Measurements from ENCODE around the gene PMF1. TPM values are rescaled to one million over a fixed set of nuclear protein-coding genes. Genes with fewer than 3 reads are reported as not detected.

PMF1 gene
- total and polyA plus RNA-seq, 4 donors: 24.7 to 63.5 (median 36.9) TPM

DNA sequence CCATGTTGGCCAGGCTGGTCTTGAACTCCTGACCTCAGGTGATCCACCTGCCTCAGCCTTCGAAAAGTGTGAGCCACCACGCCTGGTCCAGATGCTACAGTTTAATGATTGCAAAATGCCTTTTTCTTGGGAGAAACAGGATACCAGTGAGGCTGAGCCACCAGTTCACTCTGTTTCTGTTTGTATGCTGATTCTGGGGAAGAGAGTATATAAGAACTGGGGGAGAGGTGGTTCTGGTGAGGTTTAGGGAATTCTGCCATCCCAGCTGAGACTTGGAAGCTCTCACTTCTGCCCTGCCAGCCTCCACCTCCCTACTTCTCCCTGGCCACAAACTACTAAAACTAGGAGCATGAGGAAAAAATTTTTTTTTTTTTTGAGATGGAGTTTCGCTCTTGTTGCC is 8.1 kb upstream of the PMF1 start:
- Histone ChIP-seq H3K4me3 (ENCODE audit: low read depth in 1 of 3, low read length in 3 of 3) (no peak overlapping the region), H3K9me3 (ENCODE audit: control insufficient read depth in 4 of 4, low read length in 3 of 4) (no peaks in the 10 kb centered on the region), H3K36me3 (ENCODE audit: control insufficient read depth in 4 of 4, insufficient read depth in 3 of 4, low read depth in 1 of 4, low read length in 3 of 4) (peaks cover 3 to 47% (median 39%) of the 10 kb centered on the region in 4 donors), H3K4me1 (ENCODE audit: control insufficient read depth in 4 of 4, insufficient read depth in 4 of 4, low read length in 3 of 4) (peaks cover 0 to 21% (median 11%) of the 10 kb centered on the region in 4 donors), H3K9ac (ENCODE audit: low read depth in 1 of 2, low read length in 2 of 2) (no peak overlapping the region), H3K27me3 (ENCODE audit: control insufficient read depth in 4 of 4, insufficient read depth in 4 of 4, low read length in 3 of 4) (no peaks in the 10 kb centered on the region), H3K27ac (ENCODE audit: low read depth in 1 of 2, low read length in 2 of 2) (no peak overlapping the region)
- no peak for DNase-seq (ENCODE audit: low spot score)
- WGBS: 95% methylated on average over 3 of the region's 3 CpGs
- TF ChIP-seq JUND (IDR thresholded peaks at IDR 0.05) (no peak), TAF1 (conservative IDR thresholded peaks at IDR 0.05) (no peak), YY1 (IDR thresholded peaks at IDR 0.05) (no peak), SP1 (IDR thresholded peaks at IDR 0.05) (no peak), HNF4G (IDR thresholded peaks at IDR 0.05) (no peak), EGR1 (IDR thresholded peaks at IDR 0.05; ENCODE audit: low read depth in 2 of 2) (no peak), HNF4A (conservative IDR thresholded peaks at IDR 0.05) (no peak), GABPA (IDR thresholded peaks at IDR 0.05 in 1 of 2, conservative IDR thresholded peaks at IDR 0.05 in 1 of 2) (no peak), FOXA2 (IDR thresholded peaks at IDR 0.05) (no peak), RAD21 (IDR thresholded peaks at IDR 0.05) (no peak), FOXA1 (IDR thresholded peaks at IDR 0.05) (no peak), RXRA (IDR thresholded peaks at IDR 0.05) (no peak), NR2F2 (IDR thresholded peaks at IDR 0.05) (no peak)
- TF ChIP-seq, protein P1, sequence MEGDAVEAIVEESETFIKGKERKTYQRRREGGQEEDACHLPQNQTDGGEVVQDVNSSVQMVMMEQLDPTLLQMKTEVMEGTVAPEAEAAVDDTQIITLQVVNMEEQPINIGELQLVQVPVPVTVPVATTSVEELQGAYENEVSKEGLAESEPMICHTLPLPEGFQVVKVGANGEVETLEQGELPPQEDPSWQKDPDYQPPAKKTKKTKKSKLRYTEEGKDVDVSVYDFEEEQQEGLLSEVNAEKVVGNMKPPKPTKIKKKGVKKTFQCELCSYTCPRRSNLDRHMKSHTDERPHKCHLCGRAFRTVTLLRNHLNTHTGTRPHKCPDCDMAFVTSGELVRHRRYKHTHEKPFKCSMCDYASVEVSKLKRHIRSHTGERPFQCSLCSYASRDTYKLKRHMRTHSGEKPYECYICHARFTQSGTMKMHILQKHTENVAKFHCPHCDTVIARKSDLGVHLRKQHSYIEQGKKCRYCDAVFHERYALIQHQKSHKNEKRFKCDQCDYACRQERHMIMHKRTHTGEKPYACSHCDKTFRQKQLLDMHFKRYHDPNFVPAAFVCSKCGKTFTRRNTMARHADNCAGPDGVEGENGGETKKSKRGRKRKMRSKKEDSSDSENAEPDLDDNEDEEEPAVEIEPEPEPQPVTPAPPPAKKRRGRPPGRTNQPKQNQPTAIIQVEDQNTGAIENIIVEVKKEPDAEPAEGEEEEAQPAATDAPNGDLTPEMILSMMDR (IDR thresholded peaks at IDR 0.05; ENCODE audit: low read depth, low read length, missing input control): no peak
- TF ChIP-seq, protein P2, sequence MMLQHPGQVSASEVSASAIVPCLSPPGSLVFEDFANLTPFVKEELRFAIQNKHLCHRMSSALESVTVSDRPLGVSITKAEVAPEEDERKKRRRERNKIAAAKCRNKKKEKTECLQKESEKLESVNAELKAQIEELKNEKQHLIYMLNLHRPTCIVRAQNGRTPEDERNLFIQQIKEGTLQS (IDR thresholded peaks at IDR 0.05): no peak
- TF ChIP-seq, protein P3, sequence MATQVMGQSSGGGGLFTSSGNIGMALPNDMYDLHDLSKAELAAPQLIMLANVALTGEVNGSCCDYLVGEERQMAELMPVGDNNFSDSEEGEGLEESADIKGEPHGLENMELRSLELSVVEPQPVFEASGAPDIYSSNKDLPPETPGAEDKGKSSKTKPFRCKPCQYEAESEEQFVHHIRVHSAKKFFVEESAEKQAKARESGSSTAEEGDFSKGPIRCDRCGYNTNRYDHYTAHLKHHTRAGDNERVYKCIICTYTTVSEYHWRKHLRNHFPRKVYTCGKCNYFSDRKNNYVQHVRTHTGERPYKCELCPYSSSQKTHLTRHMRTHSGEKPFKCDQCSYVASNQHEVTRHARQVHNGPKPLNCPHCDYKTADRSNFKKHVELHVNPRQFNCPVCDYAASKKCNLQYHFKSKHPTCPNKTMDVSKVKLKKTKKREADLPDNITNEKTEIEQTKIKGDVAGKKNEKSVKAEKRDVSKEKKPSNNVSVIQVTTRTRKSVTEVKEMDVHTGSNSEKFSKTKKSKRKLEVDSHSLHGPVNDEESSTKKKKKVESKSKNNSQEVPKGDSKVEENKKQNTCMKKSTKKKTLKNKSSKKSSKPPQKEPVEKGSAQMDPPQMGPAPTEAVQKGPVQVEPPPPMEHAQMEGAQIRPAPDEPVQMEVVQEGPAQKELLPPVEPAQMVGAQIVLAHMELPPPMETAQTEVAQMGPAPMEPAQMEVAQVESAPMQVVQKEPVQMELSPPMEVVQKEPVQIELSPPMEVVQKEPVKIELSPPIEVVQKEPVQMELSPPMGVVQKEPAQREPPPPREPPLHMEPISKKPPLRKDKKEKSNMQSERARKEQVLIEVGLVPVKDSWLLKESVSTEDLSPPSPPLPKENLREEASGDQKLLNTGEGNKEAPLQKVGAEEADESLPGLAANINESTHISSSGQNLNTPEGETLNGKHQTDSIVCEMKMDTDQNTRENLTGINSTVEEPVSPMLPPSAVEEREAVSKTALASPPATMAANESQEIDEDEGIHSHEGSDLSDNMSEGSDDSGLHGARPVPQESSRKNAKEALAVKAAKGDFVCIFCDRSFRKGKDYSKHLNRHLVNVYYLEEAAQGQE (IDR thresholded peaks at IDR 0.05): no peak
- TF ChIP-seq, protein P4, sequence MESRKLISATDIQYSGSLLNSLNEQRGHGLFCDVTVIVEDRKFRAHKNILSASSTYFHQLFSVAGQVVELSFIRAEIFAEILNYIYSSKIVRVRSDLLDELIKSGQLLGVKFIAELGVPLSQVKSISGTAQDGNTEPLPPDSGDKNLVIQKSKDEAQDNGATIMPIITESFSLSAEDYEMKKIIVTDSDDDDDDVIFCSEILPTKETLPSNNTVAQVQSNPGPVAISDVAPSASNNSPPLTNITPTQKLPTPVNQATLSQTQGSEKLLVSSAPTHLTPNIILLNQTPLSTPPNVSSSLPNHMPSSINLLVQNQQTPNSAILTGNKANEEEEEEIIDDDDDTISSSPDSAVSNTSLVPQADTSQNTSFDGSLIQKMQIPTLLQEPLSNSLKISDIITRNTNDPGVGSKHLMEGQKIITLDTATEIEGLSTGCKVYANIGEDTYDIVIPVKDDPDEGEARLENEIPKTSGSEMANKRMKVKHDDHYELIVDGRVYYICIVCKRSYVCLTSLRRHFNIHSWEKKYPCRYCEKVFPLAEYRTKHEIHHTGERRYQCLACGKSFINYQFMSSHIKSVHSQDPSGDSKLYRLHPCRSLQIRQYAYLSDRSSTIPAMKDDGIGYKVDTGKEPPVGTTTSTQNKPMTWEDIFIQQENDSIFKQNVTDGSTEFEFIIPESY (IDR thresholded peaks at IDR 0.05): no peak
- TF ChIP-seq, protein P5, sequence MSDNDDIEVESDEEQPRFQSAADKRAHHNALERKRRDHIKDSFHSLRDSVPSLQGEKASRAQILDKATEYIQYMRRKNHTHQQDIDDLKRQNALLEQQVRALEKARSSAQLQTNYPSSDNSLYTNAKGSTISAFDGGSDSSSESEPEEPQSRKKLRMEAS (IDR thresholded peaks at IDR 0.05): no peak

All from liver (tissue), 9 donors.